ENCODE measurements around the gene CCDC92. TPM values are rescaled to one million over a fixed set of nuclear protein-coding genes. Genes with fewer than 3 reads are reported as not detected.

Gene CCDC92
- total RNA-seq, 2 experiments from 2014 or later, result 11.5 to 12.7 TPM

- intact Hi-C loops (cut with DNase I, micrococcal nuclease), result no loop called here
- no peak overlapping the region for H3K27ac Mint-ChIP-seq
Observed at GRCh38 chr12:123889848-123890535, 82.6 kb downstream of the CCDC92 start.

GRCh38 chr12:123888989-123889388, 83.6 kb downstream of the CCDC92 start:
- no peak for ATAC-seq (ENCODE audit: poor library complexity)
- no peak for DNase-seq
- Histone ChIP-seq H3K4me1 (ENCODE audit: insufficient read depth, low read length) (no peaks in the 10 kb centered on the region), H3K9me3 (ENCODE audit: control insufficient read depth in 1 of 2, insufficient read depth in 1 of 2, low read length in 2 of 2) (peaks cover 0 to 4% of the 10 kb centered on the region in 2 experiments), H3K36me3 (ENCODE audit: insufficient read depth, low read length) (no peaks in the 10 kb centered on the region), H3K4me3 (ENCODE audit: low read length) (no peak overlapping the region), H3K27ac (ENCODE audit: low read depth in 1 of 2, low read length in 2 of 2) (no peak overlapping the region), H3K27me3 (ENCODE audit: control insufficient read depth in 1 of 2, insufficient read depth in 2 of 2, low read length in 2 of 2) (peaks cover 0 to 6% of the 10 kb centered on the region in 2 experiments)
- intact Hi-C loops (cut with DNase I, micrococcal nuclease), result no loop called here
- TF ChIP-seq CTCF (IDR thresholded peaks at IDR 0.05), result no peak
- Mint-ChIP-seq H3K27me3 (peaks cover 4% of the 10 kb centered on the region), H3K9me3 (no peaks in the 10 kb centered on the region), H3K27ac (no peak overlapping the region), H3K4me1 (ENCODE audit: low read depth) (no peaks in the 10 kb centered on the region), H3K36me3 (ENCODE audit: low read depth) (no peaks in the 10 kb centered on the region), H3K4me3 (no peak overlapping the region)
- POLR2A ChIA-PET, result no interaction called here
- CTCF ChIA-PET, result no interaction called here

More at GRCh38 chr12:123889848-123890535, 82.6 kb downstream of the CCDC92 start:
- Mint-ChIP-seq H3K4me1 (ENCODE audit: low read depth) (no peaks in the 10 kb centered on the region), H3K36me3 (ENCODE audit: low read depth) (no peaks in the 10 kb centered on the region), H3K27me3 (peaks cover 4% of the 10 kb centered on the region), H3K9me3 (no peaks in the 10 kb centered on the region), H3K4me3 (no peak overlapping the region)
- Histone ChIP-seq H3K4me1 (ENCODE audit: insufficient read depth, low read length) (no peaks in the 10 kb centered on the region), H3K27ac (ENCODE audit: low read depth in 1 of 2, low read length in 2 of 2) (no peak overlapping the region), H3K36me3 (ENCODE audit: insufficient read depth, low read length) (no peaks in the 10 kb centered on the region), H3K9me3 (ENCODE audit: control insufficient read depth in 1 of 2, insufficient read depth in 1 of 2, low read length in 2 of 2) (no peaks in the 10 kb centered on the region), H3K4me3 (ENCODE audit: low read length) (no peak overlapping the region), H3K27me3 (ENCODE audit: control insufficient read depth in 1 of 2, insufficient read depth in 2 of 2, low read length in 2 of 2) (peaks cover 0 to 6% of the 10 kb centered on the region in 2 experiments)
- no peak for ATAC-seq (ENCODE audit: poor library complexity)
- DNase-seq, result no peak
- POLR2A ChIA-PET, result no interaction called here
- CTCF ChIA-PET, result no interaction called here
- TF ChIP-seq CTCF (IDR thresholded peaks at IDR 0.05), result no peak

- Mint-ChIP-seq H3K27ac (no peak overlapping the region), H3K4me1 (ENCODE audit: low read depth) (no peaks in the 10 kb centered on the region), H3K36me3 (ENCODE audit: low read depth) (no peaks in the 10 kb centered on the region), H3K27me3 (peaks cover 4% of the 10 kb centered on the region), H3K9me3 (no peaks in the 10 kb centered on the region), H3K4me3 (no peak overlapping the region)
- peaks cover 0 to 6% of the 10 kb centered on the region in 2 experiments for H3K27me3 ChIP-seq (ENCODE audit: control insufficient read depth in 1 of 2, insufficient read depth in 2 of 2, low read length in 2 of 2)
- intact Hi-C loops (cut with DNase I, micrococcal nuclease), result no loop called here
- DNase-seq (no peak), ATAC-seq (ENCODE audit: poor library complexity) (no peak)
- TF ChIP-seq CTCF (IDR thresholded peaks at IDR 0.05), result no peak
- CTCF ChIA-PET, result no interaction called here
- H3K36me3 ChIP-seq (ENCODE audit: insufficient read depth, low read length), result no peaks in the 10 kb centered on the region
- POLR2A ChIA-PET, result no interaction called here
- peaks cover 0 to 4% of the 10 kb centered on the region in 2 experiments for H3K9me3 ChIP-seq (ENCODE audit: control insufficient read depth in 1 of 2, insufficient read depth in 1 of 2, low read length in 2 of 2)
- no peaks in the 10 kb centered on the region for H3K4me1 ChIP-seq (ENCODE audit: insufficient read depth, low read length)
- no peak overlapping the region for H3K4me3 ChIP-seq (ENCODE audit: low read length)
- no peak overlapping the region for H3K27ac ChIP-seq (ENCODE audit: low read depth in 1 of 2, low read length in 2 of 2)
Observed at GRCh38 chr12:123886931-123887582, 85.6 kb downstream of the CCDC92 start.
